Gastrocnemius medialis (tissue), 4 donors: ENCODE measurements around the gene XPR1.

Experiments
- CTCF ChIP-seq, 5 experiments: fragments of 450-650 bp in 3 of 5; fragments of 200-600 bp in 2 of 5; sonication (generic) in 2 of 5; IDR thresholded peaks in 4 of 5; conservative IDR thresholded peaks in 1 of 5; 1 replicate in 4 of 5; 2 replicates in 1 of 5; pipeline ENCODE4 v1.5.1; 2016 to 2019; ENCODE audit warnings: antibody characterized with exemption in 5 of 5, mild to moderate bottlenecking in 3 of 5, moderate library complexity in 3 of 5
- POLR2A ChIP-seq, 2 donors: fragments of 450-650 bp; IDR thresholded peaks; one replicate each; pipeline ENCODE4 v1.6.1; 2017; ENCODE audit warnings: antibody characterized with exemption in 2 of 2, mild to moderate bottlenecking in 2 of 2, moderate library complexity in 2 of 2

DNA sequence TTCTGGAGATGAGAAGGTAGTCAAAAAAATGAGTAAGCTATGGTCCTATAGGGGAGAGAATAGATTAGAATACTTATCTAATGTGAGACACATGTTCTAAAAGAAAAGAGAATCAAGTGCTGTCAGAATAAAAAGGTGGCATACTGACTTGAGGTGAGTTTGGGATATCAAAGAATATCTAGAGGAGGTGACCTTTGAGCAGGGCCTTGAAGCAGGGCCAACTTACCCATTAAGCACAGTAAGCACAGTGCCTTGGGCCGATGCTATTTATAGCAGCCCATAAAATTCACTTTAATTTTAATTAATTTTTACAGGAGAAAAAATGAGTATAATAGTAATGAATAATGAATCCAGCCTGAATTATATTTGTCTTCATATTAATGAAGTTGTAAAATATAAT lies 92.2 kb downstream of the XPR1 start:
- TF ChIP-seq CTCF (IDR thresholded peaks at IDR 0.05 in 4 of 5, conservative IDR thresholded peaks at IDR 0.05 in 1 of 5) (no peak), POLR2A (IDR thresholded peaks at IDR 0.05) (no peak)
